Brain microvascular endothelial cell (primary cell): Measurements from ENCODE around the gene OR2T35.
"Not testable (repeated sequence)": the region's sequence is repeated elsewhere in the genome, so short reads cannot be mapped to it uniquely, and the experiment has no call there.

Source experiments
- DNase-seq: peaks from one replicate; pipeline ENCODE4 v3.0.0-alpha.2; 2020
- H3K27ac ChIP-seq: fragments of 250-450 bp; sonication (Bioruptor Pico); 2 replicates; pipeline ENCODE4 v1.5.1; 2020; ENCODE audit warnings: mild to moderate bottlenecking, moderate library complexity
- H3K27me3 ChIP-seq: fragments of 250-450 bp; sonication (Bioruptor Pico); replicated peaks from 2 replicates; pipeline ENCODE4 v1.5.1; 2020; ENCODE audit warnings: mild to moderate bottlenecking
- H3K36me3 ChIP-seq: fragments of 250-450 bp; sonication (Bioruptor Pico); replicated peaks from 2 replicates; pipeline ENCODE4 v1.5.1; 2020; ENCODE audit warnings: mild to moderate bottlenecking
- H3K4me3 ChIP-seq: 2 replicates; pipeline ENCODE4 v1.5.1; 2011; ENCODE audit warnings: low read depth, mild to moderate bottlenecking, control low read depth, low read length, moderate library complexity
- CTCF ChIP-seq: IDR thresholded peaks from 2 replicates; pipeline ENCODE4 v1.5.1; 2011; ENCODE audit warnings: low read depth, mild to moderate bottlenecking, moderate library complexity, low read length, control low read depth, inconsistent platforms; ENCODE audit errors: missing control alignments
- in situ Hi-C: cut with HindIII; loops from 2 replicates; pipeline ENCODE4 v1.10.0; 2017; ENCODE audit warnings: low sequenced_read_pairs, low pct_ligation_motif_present

The OR2T35 gene

GRCh38 chr1:248645178-248645577 lies at the start of gene OR2T35:
Gene OR2T35, minus strand, starts transcription at chr1:248645278. Its CDS starts 6,020 bp downstream, at chr1:248639258.
- H3K36me3 ChIP-seq, H3K27me3 ChIP-seq, H3K4me3 ChIP-seq, in situ Hi-C loops, H3K27ac ChIP-seq, DNase-seq: not testable (repeated sequence)

GRCh38 chr1:248691567-248692155 lies 46.6 kb upstream of the OR2T35 start:
- H3K27ac ChIP-seq = no peak overlapping the region
- no peaks in the 10 kb centered on the region for H3K27me3 ChIP-seq
- H3K36me3 ChIP-seq = no peaks in the 10 kb centered on the region
- TF ChIP-seq CTCF = no peak
- DNase-seq = no peak
- in situ Hi-C loops = no loop called here
- no peak overlapping the region for H3K4me3 ChIP-seq

GRCh38 chr1:248688527-248689298 lies 43.6 kb upstream of the OR2T35 start:
- H3K36me3 ChIP-seq = no peaks in the 10 kb centered on the region
- no peak for TF ChIP-seq CTCF
- DNase-seq = no peak
- no peak overlapping the region for H3K27ac ChIP-seq
- no peaks in the 10 kb centered on the region for H3K27me3 ChIP-seq
- no peak overlapping the region for H3K4me3 ChIP-seq
- in situ Hi-C loops = no loop called here

GRCh38 chr1:248686815-248687214 lies 41.7 kb upstream of the OR2T35 start:
- DNase-seq = no peak
- no peak overlapping the region for H3K4me3 ChIP-seq
- no peak for TF ChIP-seq CTCF
- H3K27ac ChIP-seq = no peak overlapping the region
- H3K27me3 ChIP-seq = no peaks in the 10 kb centered on the region
- in situ Hi-C loops = no loop called here
- H3K36me3 ChIP-seq = no peaks in the 10 kb centered on the region

GRCh38 chr1:248681651-248682050 lies 36.6 kb upstream of the OR2T35 start:
- DNase-seq = no peak
- in situ Hi-C loops = no loop called here
- Histone ChIP-seq H3K27ac (no peak overlapping the region), H3K27me3 (no peaks in the 10 kb centered on the region), H3K36me3 (no peaks in the 10 kb centered on the region), H3K4me3 (no peak overlapping the region)
- no peak for TF ChIP-seq CTCF

GRCh38 chr1:248670003-248670402 lies 24.9 kb upstream of the OR2T35 start:
- in situ Hi-C loops = no loop called here
- no peaks in the 10 kb centered on the region for H3K36me3 ChIP-seq
- H3K27me3 ChIP-seq = no peaks in the 10 kb centered on the region
- TF ChIP-seq CTCF = no peak
- no peak overlapping the region for H3K27ac ChIP-seq
- no peak for DNase-seq
- H3K4me3 ChIP-seq = no peak overlapping the region

GRCh38 chr1:248663453-248664328 lies 18.6 kb upstream of the OR2T35 start:
- H3K4me3 ChIP-seq, DNase-seq, H3K27ac ChIP-seq, H3K36me3 ChIP-seq, in situ Hi-C loops, H3K27me3 ChIP-seq: not testable (repeated sequence)

- H3K27ac ChIP-seq, in situ Hi-C loops, H3K4me3 ChIP-seq, H3K36me3 ChIP-seq, H3K27me3 ChIP-seq, DNase-seq: not testable (repeated sequence)
These were observed 11.7 kb upstream of the OR2T35 start for GRCh38 chr1:248656797-248657196.
